Upper lobe of right lung (tissue), 1 donor: ENCODE measurements around the gene ACTR1A. TPM values are rescaled to one million over a fixed set of nuclear protein-coding genes. Genes with fewer than 3 reads are reported as not detected.

Experiments
- ATAC-seq: fragments of 200-7000 bp; cut with Tn5 transposase; one replicate; pipeline ENCODE4 v1.9.1; 2020; ENCODE audit warnings: mild to moderate bottlenecking, moderate library complexity
- DNase-seq: peaks from one replicate; pipeline ENCODE4 v3.0.0-alpha.2; 2020
- H3K27ac ChIP-seq: fragments of 200-600 bp; one replicate; pipeline ENCODE4 v1.8.0; 2022
- H3K27me3 ChIP-seq: fragments of 200-600 bp; one replicate; pipeline ENCODE4 v1.8.0; 2022; ENCODE audit warnings: mild to moderate bottlenecking
- H3K36me3 ChIP-seq: fragments of 200-600 bp; one replicate; pipeline ENCODE4 v1.8.0; 2022
- H3K4me1 ChIP-seq: fragments of 200-600 bp; one replicate; pipeline ENCODE4 v1.8.0; 2022
- H3K4me3 ChIP-seq: fragments of 200-600 bp; one replicate; pipeline ENCODE4 v1.8.0; 2022; ENCODE audit warnings: mild to moderate bottlenecking
- H3K9me3 ChIP-seq: fragments of 200-600 bp; one replicate; pipeline ENCODE4 v1.8.0; 2022
- intact Hi-C: fragments of 100-400 bp; cut with DNase I; formaldehyde crosslinking; loops from one replicate; pipeline ENCODE4 v1.11.0; 2022
- total RNA-seq: library from RNA; stranded (reverse); fragmentation: NEBNext Ultra II Directional; extraction: Animal tissue kit (Norgen Biotek cat#: 25700); gene quantifications from one replicate; pipeline ENCODE4 v1.2.1, GENCODE V29; 2021
- TF ChIP-seq, protein P1 (sequence below): fragments of 200-600 bp; IDR thresholded peaks from one replicate; pipeline ENCODE4 v1.8.0; 2022; ENCODE audit warnings: antibody characterized with exemption
- donor health status: DM: no; HTN: yes; CAD: no; lungs with severe emphysema.

ACTR1A gene
- total RNA-seq, 1 donor from 2014 or later: 92.5 TPM

DNA sequence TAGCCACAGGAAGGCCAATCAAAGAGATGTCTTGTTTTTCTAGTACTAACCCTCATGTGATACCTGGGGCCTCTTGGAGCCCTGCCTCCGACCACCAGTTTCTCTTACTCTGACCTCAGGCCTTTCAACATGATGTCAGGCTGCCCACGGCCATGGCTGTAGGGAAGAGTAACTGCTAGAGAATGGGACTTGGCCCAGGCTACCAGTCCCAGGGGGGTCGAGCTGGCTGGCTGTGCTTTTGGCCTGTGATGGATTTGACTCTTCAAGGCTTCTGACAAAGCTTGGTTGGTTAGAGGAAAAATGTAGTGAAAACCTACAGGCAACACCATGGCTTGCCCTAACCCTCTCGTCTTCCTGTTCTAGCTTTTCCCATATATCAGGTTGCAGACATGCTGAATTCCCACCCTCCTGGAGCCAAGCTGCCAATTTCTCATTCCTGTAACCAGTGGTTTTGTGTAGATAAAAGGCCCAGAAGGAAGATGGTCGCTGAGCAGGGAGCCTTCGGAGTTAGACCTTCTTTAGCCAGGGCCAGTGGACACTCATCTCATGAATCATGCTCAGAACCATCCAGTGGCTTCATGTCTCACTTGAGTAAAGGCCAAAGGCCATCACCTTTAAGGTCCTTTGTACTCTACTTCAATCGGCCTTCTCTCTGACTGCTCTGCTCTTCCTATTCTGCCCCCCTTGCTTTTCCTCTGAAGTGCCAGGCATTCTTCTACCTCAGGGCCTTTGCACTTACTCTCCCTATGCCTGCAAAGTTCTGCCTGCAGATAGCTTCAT lies 20.9 kb upstream of the ACTR1A start:
- no peak overlapping the region for H3K27ac ChIP-seq
- DNase-seq (no peak), ATAC-seq (no peak)
- no peak overlapping the region for H3K4me3 ChIP-seq
- H3K4me1 ChIP-seq: no peaks in the 10 kb centered on the region
- no peaks in the 10 kb centered on the region for H3K9me3 ChIP-seq
- intact Hi-C loops: no loop called here
- TF ChIP-seq, protein P1, sequence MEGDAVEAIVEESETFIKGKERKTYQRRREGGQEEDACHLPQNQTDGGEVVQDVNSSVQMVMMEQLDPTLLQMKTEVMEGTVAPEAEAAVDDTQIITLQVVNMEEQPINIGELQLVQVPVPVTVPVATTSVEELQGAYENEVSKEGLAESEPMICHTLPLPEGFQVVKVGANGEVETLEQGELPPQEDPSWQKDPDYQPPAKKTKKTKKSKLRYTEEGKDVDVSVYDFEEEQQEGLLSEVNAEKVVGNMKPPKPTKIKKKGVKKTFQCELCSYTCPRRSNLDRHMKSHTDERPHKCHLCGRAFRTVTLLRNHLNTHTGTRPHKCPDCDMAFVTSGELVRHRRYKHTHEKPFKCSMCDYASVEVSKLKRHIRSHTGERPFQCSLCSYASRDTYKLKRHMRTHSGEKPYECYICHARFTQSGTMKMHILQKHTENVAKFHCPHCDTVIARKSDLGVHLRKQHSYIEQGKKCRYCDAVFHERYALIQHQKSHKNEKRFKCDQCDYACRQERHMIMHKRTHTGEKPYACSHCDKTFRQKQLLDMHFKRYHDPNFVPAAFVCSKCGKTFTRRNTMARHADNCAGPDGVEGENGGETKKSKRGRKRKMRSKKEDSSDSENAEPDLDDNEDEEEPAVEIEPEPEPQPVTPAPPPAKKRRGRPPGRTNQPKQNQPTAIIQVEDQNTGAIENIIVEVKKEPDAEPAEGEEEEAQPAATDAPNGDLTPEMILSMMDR: no peak
- H3K36me3 ChIP-seq: peaks cover 20% of the 10 kb centered on the region
- no peaks in the 10 kb centered on the region for H3K27me3 ChIP-seq

GRCh38 chr10:102522874-102523249 lies 20.4 kb upstream of the ACTR1A start:
- TF ChIP-seq, protein P1: no peak
- no peak overlapping the region for H3K4me3 ChIP-seq
- intact Hi-C loops: no loop called here
- H3K9me3 ChIP-seq: no peaks in the 10 kb centered on the region
- DNase-seq (no peak), ATAC-seq (no peak)
- H3K27ac ChIP-seq: no peak overlapping the region
- H3K36me3 ChIP-seq: peaks cover 20% of the 10 kb centered on the region
- no peaks in the 10 kb centered on the region for H3K4me1 ChIP-seq
- no peaks in the 10 kb centered on the region for H3K27me3 ChIP-seq

DNA sequence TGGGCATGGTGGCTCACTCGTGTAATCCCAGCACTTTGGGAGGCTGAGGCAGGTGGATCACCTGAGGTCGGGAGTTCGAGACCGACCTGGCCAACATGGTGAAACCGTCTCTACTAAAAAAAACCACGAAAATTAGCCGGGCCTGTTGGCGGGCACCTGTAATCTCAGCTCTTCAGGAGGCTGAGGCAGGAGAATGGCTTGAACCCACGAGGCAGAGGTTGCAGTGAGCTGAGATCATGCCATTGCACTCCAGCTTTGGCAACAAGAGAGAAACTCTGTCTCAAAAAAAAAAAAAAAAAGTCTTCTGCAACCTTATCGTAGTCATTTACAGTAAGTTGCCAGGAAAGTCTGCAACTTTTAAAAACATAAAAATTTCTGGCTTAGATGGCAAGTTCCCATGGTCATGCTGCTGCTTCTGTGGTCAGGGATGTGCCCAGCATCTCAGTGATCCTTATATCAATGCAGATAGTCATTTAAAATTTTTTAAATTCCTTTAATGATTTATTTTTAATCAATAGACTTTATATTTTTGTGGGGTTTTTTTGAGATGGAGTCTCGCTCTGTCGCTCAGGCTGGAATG lies 16.8 kb upstream of the ACTR1A start:
- no peaks in the 10 kb centered on the region for H3K4me1 ChIP-seq
- TF ChIP-seq, protein P1: no peak
- ATAC-seq (no peak), DNase-seq (no peak)
- H3K4me3 ChIP-seq: no peak overlapping the region
- no peak overlapping the region for H3K27ac ChIP-seq
- H3K9me3 ChIP-seq: no peaks in the 10 kb centered on the region
- H3K36me3 ChIP-seq: peaks cover 18% of the 10 kb centered on the region
- no peaks in the 10 kb centered on the region for H3K27me3 ChIP-seq
- intact Hi-C loops: loop anchor here (10.0 kb wide), 1 partner anchor 55 kb away; no protein-coding TSS in a partner anchor

GRCh38 chr10:102517553-102517952 lies 15.0 kb upstream of the ACTR1A start:
- DNase-seq (no peak), ATAC-seq (no peak)
- Histone ChIP-seq H3K27me3 (no peaks in the 10 kb centered on the region), H3K4me1 (no peaks in the 10 kb centered on the region), H3K36me3 (peaks cover 24% of the 10 kb centered on the region), H3K27ac (no peak overlapping the region), H3K4me3 (no peak overlapping the region), H3K9me3 (no peaks in the 10 kb centered on the region)
- intact Hi-C loops: loop anchor here (10.0 kb wide), 1 partner anchor 57 kb away; no protein-coding TSS in a partner anchor
- TF ChIP-seq, protein P1: no peak

DNA sequence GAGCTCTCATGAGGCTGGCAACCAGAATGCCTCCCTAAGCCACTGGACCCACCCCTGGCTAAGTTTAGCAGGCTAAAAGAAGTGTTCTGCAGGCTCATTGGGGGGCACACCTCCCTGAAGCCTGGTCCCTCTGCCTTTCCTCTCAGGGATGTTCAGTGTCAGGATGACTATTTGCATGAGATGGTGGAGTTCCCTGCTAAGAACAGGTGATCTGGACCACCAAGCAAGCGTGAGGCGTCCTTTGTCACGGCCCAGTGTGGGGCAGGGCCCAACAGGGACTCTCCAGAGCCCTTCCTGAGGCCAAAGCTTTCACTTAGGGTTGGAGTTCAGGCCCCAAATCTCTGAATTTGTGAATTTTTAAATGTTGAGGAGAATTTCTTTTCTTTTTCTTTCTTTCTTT lies 13.2 kb upstream of the ACTR1A start:
- Histone ChIP-seq H3K27ac (no peak overlapping the region), H3K36me3 (peaks cover 37% of the 10 kb centered on the region), H3K4me1 (no peaks in the 10 kb centered on the region), H3K27me3 (no peaks in the 10 kb centered on the region), H3K4me3 (no peak overlapping the region), H3K9me3 (no peaks in the 10 kb centered on the region)
- TF ChIP-seq, protein P1: no peak
- intact Hi-C loops: loop anchor here (10.0 kb wide), 1 partner anchor 59 kb away; no protein-coding TSS in a partner anchor
- DNase-seq (no peak), ATAC-seq (no peak)
